ENCODE measurements around the gene CDC42BPA. TPM values are rescaled to one million over a fixed set of nuclear protein-coding genes. Genes with fewer than 3 reads are reported as not detected.

The CDC42BPA gene
- total and polyA plus RNA-seq, 11 donors = 9.8 to 33.8 (median 29.7) TPM

- no peak overlapping the region for H3K27ac ChIP-seq
- TF ChIP-seq CTCF (IDR thresholded peaks at IDR 0.05) (no peak), POLR2A (IDR thresholded peaks at IDR 0.05) (no peak)
- ATAC-seq = no peak
- H3K4me3 ChIP-seq = no peak overlapping the region
- peaks cover 0 to 7% (median 0%) of the 10 kb centered on the region in 12 donors for H3K9me3 ChIP-seq
- no peak for DNase-seq
- peaks cover 0 to 9% (median 4%) of the 10 kb centered on the region in 12 donors for H3K4me1 ChIP-seq
- 84 to 94% (median 94%) methylated on average over 2 of the region's 2 CpGs for WGBS, 4 donors
- intact Hi-C loops (cut with DNase I) = loop anchor here in 1 of 10 donors (10.0 kb wide), 1 partner anchor 114 kb away; no protein-coding TSS in a partner anchor
- H3K36me3 ChIP-seq = no peaks in the 10 kb centered on the region
- peaks cover 0 to 8% (median 0%) of the 10 kb centered on the region in 9 donors for H3K27me3 ChIP-seq
Observed at GRCh38 chr1:227321035-227321434, 2.7 kb upstream of the CDC42BPA start.

GRCh38 chr1:227320476-227320875 lies 2.2 kb upstream of the CDC42BPA start:
- Histone ChIP-seq H3K36me3 (no peaks in the 10 kb centered on the region), H3K9me3 (peaks cover 0 to 7% (median 0%) of the 10 kb centered on the region in 12 donors), H3K4me3 (no peak overlapping the region), H3K4me1 (peaks cover 0 to 9% (median 4%) of the 10 kb centered on the region in 12 donors), H3K27ac (no peak overlapping the region), H3K27me3 (peaks cover 0 to 8% (median 0%) of the 10 kb centered on the region in 9 donors)
- TF ChIP-seq POLR2A (IDR thresholded peaks at IDR 0.05) (no peak), CTCF (IDR thresholded peaks at IDR 0.05) (no peak)
- ATAC-seq (no peak), DNase-seq (no peak)
- intact Hi-C loops (cut with DNase I) = loop anchor here in 1 of 10 donors (10.0 kb wide), 1 partner anchor 114 kb away; no protein-coding TSS in a partner anchor
- WGBS, 4 donors = 77 to 93% (median 86%) methylated on average over 4 of the region's 4 CpGs

DNA sequence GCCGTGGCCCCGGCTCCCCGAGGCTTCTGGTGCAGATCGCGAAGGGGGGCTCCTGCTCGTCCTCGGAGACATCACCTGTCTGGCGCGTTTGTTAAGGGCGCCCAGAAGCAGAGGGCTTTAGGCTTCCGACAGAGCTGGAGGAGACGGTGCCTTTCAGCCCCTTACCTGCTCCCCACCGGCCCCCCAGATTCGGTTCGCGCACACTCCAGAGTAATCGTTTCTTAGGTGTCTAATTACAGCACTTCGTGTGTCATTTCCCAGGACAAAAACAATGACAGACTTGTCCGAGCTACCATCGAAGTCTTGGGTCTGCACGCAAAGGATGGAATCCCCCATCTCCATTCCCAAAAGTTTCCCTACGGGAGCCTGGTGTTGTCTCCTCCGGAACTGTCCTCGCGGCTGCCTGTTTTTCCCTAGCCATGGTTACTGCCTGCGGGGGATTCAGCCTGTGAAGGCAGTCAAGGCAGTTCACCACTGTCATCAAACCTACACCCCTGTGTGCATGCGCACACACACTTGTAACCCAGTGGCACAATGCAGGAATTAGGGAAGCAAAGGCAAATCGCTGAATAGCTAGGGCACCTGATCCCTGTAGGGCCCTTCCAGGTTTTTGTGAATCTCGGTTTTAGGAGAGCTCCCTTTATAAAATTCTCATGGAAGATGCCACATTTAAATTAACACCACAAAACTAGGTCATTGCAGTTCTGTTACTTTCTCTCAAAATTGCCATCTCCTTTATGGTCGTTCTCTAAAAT lies 738 bp upstream of the CDC42BPA start:
- intact Hi-C loops (cut with DNase I) = loop anchor here (1.0 to 10.0 kb wide), 15 partner anchors 38 to 404 kb away; no protein-coding TSS in a partner anchor
- WGBS, 4 donors = 6 to 10% (median 8%) methylated on average over 19 to 30 of the region's 30 CpGs
- peaks cover 0 to 4% (median 0%) of the 10 kb centered on the region in 12 donors for H3K9me3 ChIP-seq
- ATAC-seq (peak; percentile 36 to 54 (median 48)), DNase-seq (peak in 4 of 5 donors; percentile 44 to 64 (median 50))
- peaks cover 0 to 8% (median 0%) of the 10 kb centered on the region in 9 donors for H3K27me3 ChIP-seq
- peak in 1 of 2 donors; percentile 10 for TF ChIP-seq POLR2A (IDR thresholded peaks at IDR 0.05)
- TF ChIP-seq CTCF (IDR thresholded peaks at IDR 0.05) = no peak
- peak overlapping the region; percentile 76 to 97 (median 89) for H3K4me3 ChIP-seq
- H3K27ac ChIP-seq = peak overlapping the region; percentile 92 to 98 (median 96)
- no peaks in the 10 kb centered on the region for H3K36me3 ChIP-seq
- H3K4me1 ChIP-seq = peaks cover 0 to 10% (median 5%) of the 10 kb centered on the region in 12 donors

- Histone ChIP-seq H3K27me3 (peaks cover 0 to 8% (median 0%) of the 10 kb centered on the region in 9 donors), H3K36me3 (no peaks in the 10 kb centered on the region), H3K4me3 (peak overlapping the region; percentile 76 to 97 (median 89)), H3K9me3 (no peaks in the 10 kb centered on the region), H3K27ac (peak overlapping the region; percentile 92 to 98 (median 96)), H3K4me1 (peaks cover 0 to 24% (median 7%) of the 10 kb centered on the region in 12 donors)
- TF ChIP-seq CTCF (IDR thresholded peaks at IDR 0.05) (peak in 4 of 12 donors; percentile 15 to 23 (median 18)), POLR2A (IDR thresholded peaks at IDR 0.05) (no peak)
- 0 to 1% (median 0%) methylated on average over 30 of the region's 30 CpGs for WGBS, 4 donors
- peak in 1 of 4 donors; percentile 22 for ATAC-seq
- DNase-seq = peak in 4 of 5 donors; percentile 36 to 51 (median 46)
- intact Hi-C loops (cut with DNase I) = loop anchor here (1.0 to 10.0 kb wide), 15 partner anchors 39 to 403 kb away; no protein-coding TSS in a partner anchor
Observed at GRCh38 chr1:227317523-227318015, 723 bp downstream of the CDC42BPA start.
